HL-60 (cell line): Measurements from ENCODE around the gene WWOX.

ENCODE experiments used
- GABPA ChIP-seq: IDR thresholded peaks from 2 replicates; pipeline ENCODE4 v1.6.1; 2012; ENCODE audit warnings: low read depth
- TF ChIP-seq, protein P1 (sequence below): IDR thresholded peaks from one replicate; pipeline ENCODE4 v1.5.1; 2011; ENCODE audit warnings: low read length, control low read depth, inconsistent platforms; ENCODE audit not compliant: insufficient read depth

DNA sequence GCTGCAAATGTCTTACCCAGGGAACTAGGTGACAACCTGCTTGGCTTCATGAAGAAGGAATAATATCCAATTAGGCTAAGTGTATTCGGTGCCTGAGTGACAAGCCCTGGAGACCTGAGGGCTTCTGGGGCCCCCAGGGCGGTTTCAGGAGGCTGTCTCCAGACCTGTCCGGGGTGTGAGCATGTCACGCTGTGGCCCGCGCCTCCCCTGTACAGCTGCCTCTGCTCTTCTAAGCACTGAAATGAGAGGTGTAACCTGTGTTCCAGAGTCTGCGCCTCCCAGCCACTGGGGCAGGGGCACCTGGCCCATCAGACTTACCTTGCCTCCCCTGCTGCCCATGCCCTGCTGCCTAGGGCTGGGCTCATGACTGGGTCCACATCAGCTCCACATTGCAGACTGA lies 114.3 kb downstream of the WWOX start:
- TF ChIP-seq, protein P1, sequence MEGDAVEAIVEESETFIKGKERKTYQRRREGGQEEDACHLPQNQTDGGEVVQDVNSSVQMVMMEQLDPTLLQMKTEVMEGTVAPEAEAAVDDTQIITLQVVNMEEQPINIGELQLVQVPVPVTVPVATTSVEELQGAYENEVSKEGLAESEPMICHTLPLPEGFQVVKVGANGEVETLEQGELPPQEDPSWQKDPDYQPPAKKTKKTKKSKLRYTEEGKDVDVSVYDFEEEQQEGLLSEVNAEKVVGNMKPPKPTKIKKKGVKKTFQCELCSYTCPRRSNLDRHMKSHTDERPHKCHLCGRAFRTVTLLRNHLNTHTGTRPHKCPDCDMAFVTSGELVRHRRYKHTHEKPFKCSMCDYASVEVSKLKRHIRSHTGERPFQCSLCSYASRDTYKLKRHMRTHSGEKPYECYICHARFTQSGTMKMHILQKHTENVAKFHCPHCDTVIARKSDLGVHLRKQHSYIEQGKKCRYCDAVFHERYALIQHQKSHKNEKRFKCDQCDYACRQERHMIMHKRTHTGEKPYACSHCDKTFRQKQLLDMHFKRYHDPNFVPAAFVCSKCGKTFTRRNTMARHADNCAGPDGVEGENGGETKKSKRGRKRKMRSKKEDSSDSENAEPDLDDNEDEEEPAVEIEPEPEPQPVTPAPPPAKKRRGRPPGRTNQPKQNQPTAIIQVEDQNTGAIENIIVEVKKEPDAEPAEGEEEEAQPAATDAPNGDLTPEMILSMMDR = no peak
- no peak for TF ChIP-seq GABPA
